Measurements from ENCODE around the gene ANKRD31. TPM values are rescaled to one million over a fixed set of nuclear protein-coding genes. Genes with fewer than 3 reads are reported as not detected.

ANKRD31 gene
- total RNA-seq, 1 experiment from 2014 or later, result 0.11 TPM

DNA sequence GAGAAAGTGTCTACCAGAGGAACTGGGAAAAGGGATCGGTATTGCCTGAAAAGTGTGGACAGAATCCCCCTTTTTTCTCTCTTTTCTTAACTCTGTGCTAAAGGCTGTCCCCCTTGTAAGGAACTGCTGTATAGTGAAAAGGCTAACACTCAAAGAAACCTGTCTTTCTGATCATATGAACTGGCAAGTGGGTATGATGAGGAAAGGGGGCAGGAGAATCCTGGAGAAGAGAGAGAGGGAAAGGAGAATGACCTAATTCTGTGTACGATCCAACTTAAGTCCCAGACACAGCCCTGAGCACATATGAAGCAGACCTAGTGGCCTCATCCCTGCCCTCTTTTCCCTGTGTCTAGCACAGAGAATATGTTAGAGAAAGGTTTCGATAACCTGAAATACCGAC, 967 bp downstream of the ANKRD31 start:
- H3K9me3 Mint-ChIP-seq, result no peaks in the 10 kb centered on the region
- H3K4ac ChIP-seq (ENCODE audit: low read depth, low read length), result no peak overlapping the region
- H3K4me2 ChIP-seq (ENCODE audit: insufficient read depth, insufficient read length, low read length), result no peak overlapping the region
- no peak overlapping the region for H3K14ac ChIP-seq (ENCODE audit: insufficient read depth, low read length)
- DNase-seq, result no peak
- H3K27ac ChIP-seq (ENCODE audit: insufficient read length, low read depth, low read length), result no peak overlapping the region
- TF ChIP-seq, protein P1, sequence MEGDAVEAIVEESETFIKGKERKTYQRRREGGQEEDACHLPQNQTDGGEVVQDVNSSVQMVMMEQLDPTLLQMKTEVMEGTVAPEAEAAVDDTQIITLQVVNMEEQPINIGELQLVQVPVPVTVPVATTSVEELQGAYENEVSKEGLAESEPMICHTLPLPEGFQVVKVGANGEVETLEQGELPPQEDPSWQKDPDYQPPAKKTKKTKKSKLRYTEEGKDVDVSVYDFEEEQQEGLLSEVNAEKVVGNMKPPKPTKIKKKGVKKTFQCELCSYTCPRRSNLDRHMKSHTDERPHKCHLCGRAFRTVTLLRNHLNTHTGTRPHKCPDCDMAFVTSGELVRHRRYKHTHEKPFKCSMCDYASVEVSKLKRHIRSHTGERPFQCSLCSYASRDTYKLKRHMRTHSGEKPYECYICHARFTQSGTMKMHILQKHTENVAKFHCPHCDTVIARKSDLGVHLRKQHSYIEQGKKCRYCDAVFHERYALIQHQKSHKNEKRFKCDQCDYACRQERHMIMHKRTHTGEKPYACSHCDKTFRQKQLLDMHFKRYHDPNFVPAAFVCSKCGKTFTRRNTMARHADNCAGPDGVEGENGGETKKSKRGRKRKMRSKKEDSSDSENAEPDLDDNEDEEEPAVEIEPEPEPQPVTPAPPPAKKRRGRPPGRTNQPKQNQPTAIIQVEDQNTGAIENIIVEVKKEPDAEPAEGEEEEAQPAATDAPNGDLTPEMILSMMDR (conservative IDR thresholded peaks at IDR 0.05), result no peak
- H3K9ac ChIP-seq (ENCODE audit: extremely low read depth, insufficient read length, low read length), result no peak overlapping the region
- no peak overlapping the region for H3K27ac Mint-ChIP-seq
- no peak overlapping the region for H3K56ac ChIP-seq (ENCODE audit: insufficient read length, low read depth, low read length)
- H4K20me1 ChIP-seq (ENCODE audit: control insufficient read depth, insufficient read depth, insufficient read length), result no peaks in the 10 kb centered on the region
- H3K27me3 Mint-ChIP-seq (ENCODE audit: low read depth), result no peaks in the 10 kb centered on the region
- H2BK120ac ChIP-seq (ENCODE audit: low read depth, low read length, poor library complexity, severe bottlenecking), result no peak overlapping the region
- H3K27me3 ChIP-seq (ENCODE audit: insufficient read depth, low read length), result no peaks in the 10 kb centered on the region
- no peak overlapping the region for H2AK5ac ChIP-seq (ENCODE audit: insufficient read length, low read length)
- no peak overlapping the region for H4K91ac ChIP-seq (ENCODE audit: insufficient read length, low read depth, low read length)
- peaks cover 3% of the 10 kb centered on the region; the same call in 1 of the 2 replicates for H3K4me1 ChIP-seq (ENCODE audit: insufficient read depth, low read length)
- H3K79me2 ChIP-seq (ENCODE audit: insufficient read depth, low read length), result no peaks in the 10 kb centered on the region
- no peaks in the 10 kb centered on the region for H3K23me2 ChIP-seq (ENCODE audit: insufficient read length, low read depth, low read length, poor library complexity, severe bottlenecking)
- no peak overlapping the region for H2AFZ ChIP-seq (ENCODE audit: low read length)
- no CpG with 5 or more reads among the region's 4 CpGs for WGBS (ENCODE audit: extremely low coverage, insufficient read length, low lambda C conversion rate)
- no peak overlapping the region for H3T11ph ChIP-seq (ENCODE audit: low read length)
- H3K4me1 Mint-ChIP-seq, result peaks cover 24 to 25% of the 10 kb centered on the region in 2 experiments
- H4K5ac ChIP-seq (ENCODE audit: insufficient read length, low read depth, low read length), result no peak overlapping the region
- no peak overlapping the region for H2BK5ac ChIP-seq (ENCODE audit: insufficient read length, low read length)
- H3K23ac ChIP-seq (ENCODE audit: insufficient read length, low read depth, low read length), result no peak overlapping the region
- no peak overlapping the region for H3K18ac ChIP-seq (ENCODE audit: insufficient read length, low read depth, low read length)
- no peak overlapping the region for H2BK15ac ChIP-seq (ENCODE audit: low read depth, low read length)
- no peaks in the 10 kb centered on the region for H3K9me3 ChIP-seq (ENCODE audit: control insufficient read depth, low read depth, low read length)
- no peaks in the 10 kb centered on the region for H3K79me1 ChIP-seq (ENCODE audit: insufficient read depth, low read depth, low read length, poor library complexity, severe bottlenecking)
- no peaks in the 10 kb centered on the region for H3K36me3 Mint-ChIP-seq (ENCODE audit: insufficient read depth in 1 of 3, low read depth in 3 of 3)
- no peak overlapping the region for H2BK20ac ChIP-seq (ENCODE audit: low read depth, low read length, poor library complexity, severe bottlenecking)
- no peak overlapping the region for H4K8ac ChIP-seq (replicated peaks; ENCODE audit: insufficient read length, low read depth, low read length)
- H3K4me3 Mint-ChIP-seq, result no peak overlapping the region; a peak in 1 of 5 replicates
- H2BK12ac ChIP-seq (ENCODE audit: insufficient read length, low read depth, low read length), result no peak overlapping the region
